Measurements from ENCODE around the gene EPHB3.
A peak's percentile ranks its signal among the peaks of the same experiment; 100 is the strongest.

DNA sequence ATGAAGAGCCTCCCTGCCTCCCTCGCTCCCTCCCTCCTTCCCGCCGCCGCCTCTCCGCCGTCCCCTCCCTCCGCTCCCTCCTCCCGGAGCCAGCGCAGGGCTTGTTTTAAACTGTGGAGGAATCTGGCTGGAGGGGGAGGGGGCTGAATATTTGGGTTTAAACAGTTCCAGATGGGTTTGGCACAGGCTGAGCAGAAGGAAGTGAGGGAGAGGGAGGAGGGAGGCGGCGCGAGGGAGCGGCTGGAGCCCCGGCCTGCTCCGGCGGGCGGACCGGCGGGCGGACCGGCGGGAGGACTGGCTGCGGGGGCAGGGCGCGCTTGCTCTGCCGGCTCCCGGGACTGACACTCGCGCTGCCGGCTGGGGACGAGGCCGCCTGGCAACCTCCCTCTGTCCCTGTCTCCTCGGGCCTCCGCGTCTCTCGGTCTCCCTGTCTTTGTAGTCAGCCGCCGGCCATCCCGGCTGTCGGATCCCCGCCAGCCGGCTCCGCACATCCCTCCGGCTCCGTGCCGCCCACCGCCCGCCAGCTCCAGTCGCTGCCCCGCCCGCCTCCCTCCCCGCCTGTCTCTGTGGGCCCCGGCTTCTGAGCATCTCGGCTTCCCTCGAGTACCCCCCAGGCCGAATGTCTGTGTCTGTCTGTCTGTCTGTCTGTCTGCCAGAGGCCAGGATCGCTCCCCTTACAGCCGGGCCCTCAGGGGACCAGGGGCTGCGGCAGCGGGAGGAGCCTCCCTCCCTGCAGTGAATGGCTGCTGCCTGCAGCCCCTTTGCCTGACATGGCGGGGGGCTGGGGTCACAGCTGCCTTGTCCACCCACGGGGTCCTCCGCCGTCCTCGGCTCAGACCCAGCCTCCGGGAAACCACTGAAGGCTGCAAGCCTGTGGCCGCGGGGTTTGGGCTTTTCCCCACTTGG, 7.6 kb downstream of the EPHB3 start:
- TF ChIP-seq, protein P1, sequence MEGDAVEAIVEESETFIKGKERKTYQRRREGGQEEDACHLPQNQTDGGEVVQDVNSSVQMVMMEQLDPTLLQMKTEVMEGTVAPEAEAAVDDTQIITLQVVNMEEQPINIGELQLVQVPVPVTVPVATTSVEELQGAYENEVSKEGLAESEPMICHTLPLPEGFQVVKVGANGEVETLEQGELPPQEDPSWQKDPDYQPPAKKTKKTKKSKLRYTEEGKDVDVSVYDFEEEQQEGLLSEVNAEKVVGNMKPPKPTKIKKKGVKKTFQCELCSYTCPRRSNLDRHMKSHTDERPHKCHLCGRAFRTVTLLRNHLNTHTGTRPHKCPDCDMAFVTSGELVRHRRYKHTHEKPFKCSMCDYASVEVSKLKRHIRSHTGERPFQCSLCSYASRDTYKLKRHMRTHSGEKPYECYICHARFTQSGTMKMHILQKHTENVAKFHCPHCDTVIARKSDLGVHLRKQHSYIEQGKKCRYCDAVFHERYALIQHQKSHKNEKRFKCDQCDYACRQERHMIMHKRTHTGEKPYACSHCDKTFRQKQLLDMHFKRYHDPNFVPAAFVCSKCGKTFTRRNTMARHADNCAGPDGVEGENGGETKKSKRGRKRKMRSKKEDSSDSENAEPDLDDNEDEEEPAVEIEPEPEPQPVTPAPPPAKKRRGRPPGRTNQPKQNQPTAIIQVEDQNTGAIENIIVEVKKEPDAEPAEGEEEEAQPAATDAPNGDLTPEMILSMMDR (IDR thresholded peaks at IDR 0.05), result no peak
- peak in 1 of 3 donors; percentile 37 for TF ChIP-seq POLR2AphosphoS5 (IDR thresholded peaks at IDR 0.05)
- TF ChIP-seq POLR2A (IDR thresholded peaks at IDR 0.05), result no peak
- no peak for TF ChIP-seq EP300 (IDR thresholded peaks at IDR 0.05; ENCODE audit: low read depth)
